Measurements from ENCODE around the gene EDEM3.
"Not testable (repeated sequence)": the region's sequence is repeated elsewhere in the genome, so short reads cannot be mapped to it uniquely, and the experiment has no call there.

The EDEM3 gene

GRCh38 chr1:184754476-184755225, at the start of gene EDEM3:
Gene EDEM3 (minus strand): TSS chr1:184754858. CDS start chr1:184754646, 212 bp downstream.
- peak; percentile 93 for DNase-seq (ENCODE audit: low read depth in 2 of 2)

- no peak for DNase-seq (ENCODE audit: low read depth in 2 of 2)
Measured at GRCh38 chr1:184804220-184804619, 49.6 kb upstream of the EDEM3 start.

GRCh38 chr1:184803180-184803492, 48.5 kb upstream of the EDEM3 start:
- DNase-seq (ENCODE audit: low read depth in 2 of 2): no peak

GRCh38 chr1:184802354-184803179, 47.9 kb upstream of the EDEM3 start:
- no peak for DNase-seq (ENCODE audit: low read depth in 2 of 2)

GRCh38 chr1:184801503-184801902, 46.8 kb upstream of the EDEM3 start:
- no peak for DNase-seq (ENCODE audit: low read depth in 2 of 2)

- DNase-seq (ENCODE audit: low read depth in 2 of 2): no peak
Measured at GRCh38 chr1:184800876-184801275, 46.2 kb upstream of the EDEM3 start.

GRCh38 chr1:184793967-184794366, 39.3 kb upstream of the EDEM3 start:
- no peak for DNase-seq (ENCODE audit: low read depth in 2 of 2)

- DNase-seq (ENCODE audit: low read depth in 2 of 2): no peak
Measured at GRCh38 chr1:184792450-184792969, 37.9 kb upstream of the EDEM3 start.

GRCh38 chr1:184791550-184791900, 36.9 kb upstream of the EDEM3 start:
- no peak for DNase-seq (ENCODE audit: low read depth in 2 of 2)

GRCh38 chr1:184790642-184791549, 36.2 kb upstream of the EDEM3 start:
- DNase-seq (ENCODE audit: low read depth in 2 of 2): no peak

GRCh38 chr1:184789884-184790283, 35.2 kb upstream of the EDEM3 start:
- DNase-seq (ENCODE audit: low read depth in 2 of 2): no peak

GRCh38 chr1:184788970-184789369, 34.3 kb upstream of the EDEM3 start:
- DNase-seq (ENCODE audit: low read depth in 2 of 2): no peak

- DNase-seq (ENCODE audit: low read depth in 2 of 2): no peak
Measured at GRCh38 chr1:184785529-184785928, 30.9 kb upstream of the EDEM3 start.

- not testable (repeated sequence) for DNase-seq (ENCODE audit: low read depth in 2 of 2)
Measured at GRCh38 chr1:184783723-184784122, 29.1 kb upstream of the EDEM3 start.

- DNase-seq (ENCODE audit: low read depth in 2 of 2): no peak
Measured at GRCh38 chr1:184781941-184782340, 27.3 kb upstream of the EDEM3 start.

- DNase-seq (ENCODE audit: low read depth in 2 of 2): no peak
Measured at GRCh38 chr1:184775885-184776284, 21.2 kb upstream of the EDEM3 start.

GRCh38 chr1:184775329-184775728, 20.7 kb upstream of the EDEM3 start:
- no peak for DNase-seq (ENCODE audit: low read depth in 2 of 2)

GRCh38 chr1:184773762-184774320, 19.2 kb upstream of the EDEM3 start:
- no peak for DNase-seq (ENCODE audit: low read depth in 2 of 2)

- DNase-seq (ENCODE audit: low read depth in 2 of 2): no peak
Measured at GRCh38 chr1:184771190-184771691, 16.6 kb upstream of the EDEM3 start.

GRCh38 chr1:184770181-184770979, 15.7 kb upstream of the EDEM3 start:
- no peak for DNase-seq (ENCODE audit: low read depth in 2 of 2)

GRCh38 chr1:184769241-184769640, 14.6 kb upstream of the EDEM3 start:
- DNase-seq (ENCODE audit: low read depth in 2 of 2): no peak
